Fibroblast of lung (primary cell): ENCODE measurements around the gene SYT12. TPM values are rescaled to one million over a fixed set of nuclear protein-coding genes. Genes with fewer than 3 reads are reported as not detected.

ENCODE experiments used
- DNase-seq, 2 donors: peaks; one replicate each; pipeline versions ENCODE4 v3.0.0 to v3.0.0-alpha.2; 2010; ENCODE audit warnings: low read depth in 2 of 2
- H2AFZ ChIP-seq: 2 replicates; pipeline ENCODE4 v1.5.1; 2012; ENCODE audit warnings: low read length, control low read depth, inconsistent platforms
- H3K27ac ChIP-seq: 2 replicates; pipeline ENCODE4 v1.5.1; 2011; ENCODE audit warnings: low read length, control low read depth; ENCODE audit not compliant: insufficient read depth
- H3K27me3 ChIP-seq: 2 replicates; pipeline ENCODE4 v1.5.1; 2011; ENCODE audit warnings: mild to moderate bottlenecking, low read length; ENCODE audit not compliant: control insufficient read depth, insufficient read depth
- H3K36me3 ChIP-seq: 2 replicates; pipeline ENCODE4 v1.5.1; 2011; ENCODE audit warnings: low read length; ENCODE audit not compliant: control insufficient read depth, insufficient read depth
- H3K4me1 ChIP-seq: 2 replicates; pipeline ENCODE4 v1.5.1; 2011; ENCODE audit warnings: low read length; ENCODE audit not compliant: control insufficient read depth, insufficient read depth; ENCODE audit errors: extremely low read depth
- H3K4me2 ChIP-seq: 2 replicates; pipeline ENCODE4 v1.5.1; 2011; ENCODE audit warnings: low read length, control low read depth; ENCODE audit not compliant: insufficient read depth; ENCODE audit errors: extremely low read depth
- H3K4me3 ChIP-seq, 4 experiments: fragments of 200-600 bp in 1 of 4; sonication (generic) in 1 of 4; replicated peaks in 1 of 4; 2 replicates each; pipeline ENCODE4 v1.5.1; 2011 to 2016; ENCODE audit warnings: low read length in 4 of 4, low read depth in 3 of 4, mild to moderate bottlenecking in 3 of 4, control low read depth in 2 of 4, inconsistent platforms in 1 of 4, mixed read lengths in 1 of 4; ENCODE audit not compliant: insufficient read depth in 1 of 4; ENCODE audit errors: control extremely low read depth in 1 of 4
- H3K79me2 ChIP-seq: 2 replicates; pipeline ENCODE4 v1.5.1; 2012; ENCODE audit warnings: mild to moderate bottlenecking, low read length, inconsistent platforms; ENCODE audit not compliant: control insufficient read depth, insufficient read depth
- H3K9ac ChIP-seq: 2 replicates; pipeline ENCODE4 v1.5.1; 2011; ENCODE audit warnings: mild to moderate bottlenecking, low read length, control low read depth; ENCODE audit not compliant: insufficient read depth
- H3K9me3 ChIP-seq: 2 replicates; pipeline ENCODE4 v1.5.1; 2012; ENCODE audit warnings: low read depth, low read length; ENCODE audit not compliant: control insufficient read depth, insufficient read depth
- H4K20me1 ChIP-seq: 2 replicates; pipeline ENCODE4 v1.5.1; 2011; ENCODE audit warnings: low read length; ENCODE audit not compliant: control insufficient read depth, insufficient read depth; ENCODE audit errors: extremely low read depth
- CTCF ChIP-seq, 2 donors: IDR thresholded peaks in 1 of 2; conservative IDR thresholded peaks in 1 of 2; 1 replicate in 1 of 2; 2 replicates in 1 of 2; pipeline ENCODE4 v1.5.1; 2011 to 2012; ENCODE audit warnings: low read length in 2 of 2, control low read depth in 1 of 2, inconsistent platforms in 1 of 2, low read depth in 1 of 2, mild to moderate bottlenecking in 1 of 2
- EZH2 ChIP-seq: IDR thresholded peaks from 2 replicates; pipeline ENCODE4 v1.5.1; 2012; ENCODE audit warnings: low read length, control low read depth, mild to moderate bottlenecking; ENCODE audit errors: missing control alignments
- polyA plus RNA-seq, 2 donors: library from polyadenylated mRNA; depleted of rRNA in 1 of 2; stranded (reverse) in 1 of 2; unstranded in 1 of 2; fragments of >200 nt; gene quantifications; 2 replicates each; pipeline ENCODE4 v1.2.1, GENCODE V29; 2011 to 2012; ENCODE audit warnings: missing spikeins in 1 of 2
- total RNA-seq: library from RNA; depleted of rRNA; stranded (reverse); fragments of >200 nt; gene quantifications from 2 replicates; pipeline ENCODE4 v1.2.1, GENCODE V29; 2014

SYT12 gene
- total and polyA plus RNA-seq, 2 donors (not counting 1 experiment from before 2014, with no cell fraction given) = under 0.01 TPM; not detected in 1

- no peak for TF ChIP-seq EZH2
- TF ChIP-seq CTCF (conservative IDR thresholded peaks at IDR 0.05 in 1 of 2, IDR thresholded peaks at IDR 0.05 in 1 of 2; ENCODE audit: low read depth in 1 of 2, low read length in 2 of 2) = no peak
- no peak overlapping the region for H3K27ac ChIP-seq
- peak; percentile 18 to 31 for DNase-seq
- no peaks in the 10 kb centered on the region for H3K4me1 ChIP-seq
- H3K4me3 ChIP-seq = no peak overlapping the region
- H3K36me3 ChIP-seq = no peaks in the 10 kb centered on the region
- H3K4me2 ChIP-seq = no peak overlapping the region
- H3K9me3 ChIP-seq = no peaks in the 10 kb centered on the region
- H4K20me1 ChIP-seq = no peaks in the 10 kb centered on the region
- peak overlapping the region; percentile 60 for H2AFZ ChIP-seq
- H3K79me2 ChIP-seq = no peaks in the 10 kb centered on the region
- H3K27me3 ChIP-seq = peaks cover 2% of the 10 kb centered on the region
- no peak overlapping the region for H3K9ac ChIP-seq
Measured at GRCh38 chr11:67006029-67006884, 16.7 kb upstream of the SYT12 start.

- DNase-seq = no peak
- H3K27ac ChIP-seq = no peak overlapping the region
- no peaks in the 10 kb centered on the region for H4K20me1 ChIP-seq
- H3K27me3 ChIP-seq = peaks cover 2% of the 10 kb centered on the region
- no peaks in the 10 kb centered on the region for H3K36me3 ChIP-seq
- H3K4me3 ChIP-seq = no peak overlapping the region
- no peak overlapping the region for H3K4me2 ChIP-seq
- no peaks in the 10 kb centered on the region for H3K79me2 ChIP-seq
- H3K9ac ChIP-seq = no peak overlapping the region
- no peaks in the 10 kb centered on the region for H3K4me1 ChIP-seq
- no peak overlapping the region for H2AFZ ChIP-seq
- no peaks in the 10 kb centered on the region for H3K9me3 ChIP-seq
- TF ChIP-seq CTCF (conservative IDR thresholded peaks at IDR 0.05 in 1 of 2, IDR thresholded peaks at IDR 0.05 in 1 of 2; ENCODE audit: low read depth in 1 of 2, low read length in 2 of 2) (no peak), EZH2 (no peak)
Measured at GRCh38 chr11:67007126-67007525, 15.8 kb upstream of the SYT12 start.

- Histone ChIP-seq H3K36me3 (no peaks in the 10 kb centered on the region), H3K27ac (no peak overlapping the region), H3K4me3 (no peak overlapping the region), H3K27me3 (peaks cover 3% of the 10 kb centered on the region), H3K9ac (no peak overlapping the region), H3K9me3 (no peaks in the 10 kb centered on the region), H3K79me2 (no peaks in the 10 kb centered on the region), H2AFZ (no peak overlapping the region), H3K4me2 (no peak overlapping the region), H3K4me1 (no peaks in the 10 kb centered on the region), H4K20me1 (no peaks in the 10 kb centered on the region)
- no peak for DNase-seq
- TF ChIP-seq CTCF (conservative IDR thresholded peaks at IDR 0.05 in 1 of 2, IDR thresholded peaks at IDR 0.05 in 1 of 2; ENCODE audit: low read depth in 1 of 2, low read length in 2 of 2) = no peak
- no peak for TF ChIP-seq EZH2
Measured at GRCh38 chr11:67010296-67010905, 12.5 kb upstream of the SYT12 start.
